SK-N-SH treated with all-trans-retinoic acid at 6 μM for 48 hours (cell line): ENCODE data around the gene ENOSF1.

Experiments
- ATAC-seq: fragments of 200-7000 bp; cut with Tn5 transposase; 3 replicates; pipeline ENCODE4 v1.9.1; 2020; ENCODE audit warnings: mild to moderate bottlenecking, moderate library complexity
- ARNTL ChIP-seq: fragments of 450-650 bp; formaldehyde crosslinking; IDR thresholded peaks from 2 replicates; pipeline ENCODE4 v1.5.0; 2020; ENCODE audit warnings: low read depth, mild to moderate bottlenecking, moderate library complexity, borderline replicate concordance
- BACH2 ChIP-seq: fragments of 250-450 bp; sonication (Bioruptor Pico); IDR thresholded peaks from 2 replicates; pipeline ENCODE4 v1.9.0; 2021; ENCODE audit warnings: mild to moderate bottlenecking, borderline replicate concordance
- CREB5 ChIP-seq: fragments of 250-450 bp; sonication (Bioruptor Pico); IDR thresholded peaks from 2 replicates; pipeline ENCODE4 v1.5.1; 2020; ENCODE audit warnings: low read depth, mild to moderate bottlenecking, moderate library complexity
- CSDC2 ChIP-seq: fragments of 250-450 bp; sonication (Bioruptor Pico); IDR thresholded peaks from 2 replicates; pipeline ENCODE4 v1.5.0; 2020; ENCODE audit warnings: mild to moderate bottlenecking, moderate library complexity
- ESRRG ChIP-seq: fragments of 250-450 bp; sonication (Bioruptor Pico); IDR thresholded peaks from 2 replicates; pipeline ENCODE4 v1.6.1; 2021; ENCODE audit warnings: mild to moderate bottlenecking
- GLIS3 ChIP-seq: fragments of 250-450 bp; sonication (Bioruptor Pico); IDR thresholded peaks from 2 replicates; pipeline ENCODE4 v1.5.0; 2020; ENCODE audit warnings: mild to moderate bottlenecking, moderate library complexity
- ISL1 ChIP-seq: fragments of 250-450 bp; sonication (Bioruptor Pico); IDR thresholded peaks from 2 replicates; pipeline ENCODE4 v2.1.2; 2022; ENCODE audit warnings: mild to moderate bottlenecking, moderate library complexity
- OSR1 ChIP-seq: fragments of 250-450 bp; sonication (Bioruptor Pico); IDR thresholded peaks from 2 replicates; pipeline ENCODE4 v1.8.0; 2022; ENCODE audit warnings: moderate library complexity, mild to moderate bottlenecking, inconsistent platforms
- PATZ1 ChIP-seq: fragments of 250-450 bp; sonication (Bioruptor Pico); IDR thresholded peaks from 2 replicates; pipeline ENCODE4 v1.8.0; 2020; ENCODE audit warnings: mild to moderate bottlenecking, moderate library complexity, borderline replicate concordance
- POU6F1 ChIP-seq: fragments of 250-450 bp; sonication (Bioruptor Pico); IDR thresholded peaks from 2 replicates; pipeline ENCODE4 v1.8.0; 2021; ENCODE audit warnings: low read depth, mild to moderate bottlenecking, moderate library complexity, borderline replicate concordance
- RARB ChIP-seq: fragments of 250-450 bp; sonication (Bioruptor Pico); IDR thresholded peaks from 2 replicates; pipeline ENCODE4 v1.8.0; 2021; ENCODE audit warnings: mild to moderate bottlenecking, moderate library complexity
- SNAI2 ChIP-seq: fragments of 250-450 bp; sonication (Bioruptor Pico); IDR thresholded peaks from 2 replicates; pipeline ENCODE4 v1.5.0; 2020; ENCODE audit warnings: mild to moderate bottlenecking, moderate library complexity
- TOX ChIP-seq: fragments of 250-450 bp; sonication (Bioruptor Pico); IDR thresholded peaks from 2 replicates; pipeline ENCODE4 v1.8.0; 2021; ENCODE audit warnings: mild to moderate bottlenecking, moderate library complexity, borderline replicate concordance
- TSHZ2 ChIP-seq: fragments of 250-450 bp; sonication (Bioruptor Pico); IDR thresholded peaks from 2 replicates; pipeline ENCODE4 v1.5.0; 2020; ENCODE audit warnings: mild to moderate bottlenecking, moderate library complexity
- ZC3H10 ChIP-seq: fragments of 250-450 bp; sonication (Bioruptor Pico); IDR thresholded peaks from 2 replicates; pipeline ENCODE4 v1.5.1; 2021; ENCODE audit warnings: mild to moderate bottlenecking, moderate library complexity
- ZFP3 ChIP-seq: fragments of 250-450 bp; sonication (Bioruptor Pico); IDR thresholded peaks from 2 replicates; pipeline ENCODE4 v1.5.0; 2020; ENCODE audit warnings: mild to moderate bottlenecking, moderate library complexity
- ZFP30 ChIP-seq: fragments of 450-650 bp; formaldehyde crosslinking; IDR thresholded peaks from 2 replicates; pipeline ENCODE4 v1.5.0; 2022; ENCODE audit warnings: mild to moderate bottlenecking, moderate library complexity
- ZNF70 ChIP-seq: fragments of 450-650 bp; formaldehyde crosslinking; IDR thresholded peaks from 2 replicates; pipeline ENCODE4 v1.5.0; 2020; ENCODE audit warnings: mild to moderate bottlenecking, moderate library complexity
- ZNF8 ChIP-seq: fragments of 450-650 bp; formaldehyde crosslinking; IDR thresholded peaks from 2 replicates; pipeline ENCODE4 v1.5.0; 2020; ENCODE audit warnings: mild to moderate bottlenecking, moderate library complexity

Gene ENOSF1

GRCh38 chr18:666628-667027 lies 45.8 kb downstream of the ENOSF1 start:
- TF ChIP-seq ZFP30 (CRISPR knock-in tag) = no peak
- no peak for ATAC-seq

- TF ChIP-seq POU6F1 (no peak), ZNF70 (CRISPR knock-in tag) (no peak), ZC3H10 (CRISPR knock-in tag) (no peak), RARB (no peak), ZFP30 (CRISPR knock-in tag) (no peak), ZFP3 (CRISPR knock-in tag) (no peak), ARNTL (CRISPR knock-in tag) (no peak), ISL1 (CRISPR knock-in tag) (no peak)
- no peak; the same call in 1 of the 3 replicates for ATAC-seq
Observed at GRCh38 chr18:666177-666576, 46.3 kb downstream of the ENOSF1 start.

- TF ChIP-seq ZNF8 (CRISPR knock-in tag) (no peak), ZC3H10 (CRISPR knock-in tag) (no peak), PATZ1 (CRISPR knock-in tag) (no peak), ARNTL (CRISPR knock-in tag) (no peak), TOX (CRISPR knock-in tag) (no peak), ESRRG (no peak), BACH2 (CRISPR knock-in tag) (no peak), RARB (no peak), CSDC2 (CRISPR knock-in tag) (no peak), POU6F1 (no peak), ZNF70 (CRISPR knock-in tag) (no peak), ISL1 (CRISPR knock-in tag) (no peak), ZFP3 (CRISPR knock-in tag) (no peak), CREB5 (CRISPR knock-in tag) (no peak), ZFP30 (CRISPR knock-in tag) (no peak)
- no peak for ATAC-seq
Observed at GRCh38 chr18:662197-662596, 50.2 kb downstream of the ENOSF1 start.

GRCh38 chr18:659597-659996 lies 52.8 kb downstream of the ENOSF1 start:
- TF ChIP-seq ARNTL (CRISPR knock-in tag) = no peak
- no peak for TF ChIP-seq CREB5 (CRISPR knock-in tag)
- no peak for TF ChIP-seq ZC3H10 (CRISPR knock-in tag)
- TF ChIP-seq ESRRG = no peak
- TF ChIP-seq ZNF8 (CRISPR knock-in tag) = no peak
- no peak for TF ChIP-seq OSR1 (CRISPR knock-in tag)
- no peak for TF ChIP-seq CSDC2 (CRISPR knock-in tag)
- TF ChIP-seq SNAI2 = no peak
- TF ChIP-seq GLIS3 (CRISPR knock-in tag) = no peak
- no peak for TF ChIP-seq PATZ1 (CRISPR knock-in tag)
- no peak for TF ChIP-seq TOX (CRISPR knock-in tag)
- no peak for TF ChIP-seq ZNF70 (CRISPR knock-in tag)
- no peak for TF ChIP-seq POU6F1
- no peak for TF ChIP-seq TSHZ2 (CRISPR knock-in tag)
- no peak for ATAC-seq
